ENCODE data around the gene SORCS2.

- TF ChIP-seq CTCF (IDR thresholded peaks at IDR 0.05; ENCODE audit: low read depth, low read length): no peak
- TF ChIP-seq MAX (IDR thresholded peaks at IDR 0.05; ENCODE audit: low read depth, low read length): no peak
Measured at GRCh38 chr4:7515390-7515902, 323.1 kb downstream of the SORCS2 start.
